Measurements from ENCODE around the gene PLCB1.
A peak's percentile ranks its signal among the peaks of the same experiment; 100 is the strongest.
"Not testable (repeated sequence)": the region's sequence is repeated elsewhere in the genome, so short reads cannot be mapped to it uniquely, and the experiment has no call there.

The PLCB1 gene

DNA sequence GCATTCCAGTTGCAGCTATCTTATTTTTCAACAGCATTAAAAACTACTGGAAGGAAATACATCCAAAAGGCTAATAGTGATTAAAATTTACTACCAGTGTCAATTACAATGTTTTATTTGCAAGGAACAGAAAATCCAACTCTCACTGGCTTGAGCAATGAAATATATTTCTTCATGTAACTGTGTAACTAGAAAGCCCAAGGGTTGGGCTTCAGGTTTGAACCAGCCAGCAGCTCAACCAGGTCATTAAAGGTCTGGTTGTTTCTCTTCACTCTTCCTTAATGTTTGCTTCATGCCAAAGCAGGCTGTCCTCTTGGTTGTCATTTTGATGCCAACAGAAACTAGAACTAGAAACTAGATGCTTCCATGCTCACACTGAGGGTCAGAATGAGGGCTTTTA is 437.7 kb downstream of the PLCB1 start:
- Mint-ChIP-seq H3K4me3 (no peak overlapping the region), H3K9me3 (no peaks in the 10 kb centered on the region), H3K27me3 (no peaks in the 10 kb centered on the region), H3K4me1 (no peaks in the 10 kb centered on the region), H3K27ac (no peak overlapping the region), H3K36me3 (no peaks in the 10 kb centered on the region)
- no peak for ATAC-seq

DNA sequence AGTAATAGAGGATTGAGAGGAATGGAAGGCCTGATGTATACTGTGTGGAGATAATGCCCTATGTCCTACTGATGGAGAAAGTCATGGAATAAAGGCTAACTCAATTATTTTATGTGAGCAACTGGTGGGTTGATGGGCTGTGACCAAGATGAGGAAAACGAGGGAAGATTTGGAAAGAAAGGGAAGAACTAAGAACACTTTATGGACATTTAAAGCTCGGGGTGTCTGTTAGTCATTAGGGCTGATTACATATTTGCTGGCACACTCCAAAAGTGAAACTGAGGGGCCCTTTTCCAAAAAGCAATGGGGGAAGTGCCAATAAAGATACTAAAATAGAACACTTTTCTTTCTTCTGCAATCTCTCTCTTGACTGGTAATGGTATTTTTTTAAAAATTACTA is 439.5 kb downstream of the PLCB1 start:
- Mint-ChIP-seq H3K27ac (no peak overlapping the region), H3K36me3 (no peaks in the 10 kb centered on the region), H3K9me3 (no peaks in the 10 kb centered on the region), H3K27me3 (no peaks in the 10 kb centered on the region), H3K4me1 (no peaks in the 10 kb centered on the region), H3K4me3 (no peak overlapping the region)
- no peak for ATAC-seq

DNA sequence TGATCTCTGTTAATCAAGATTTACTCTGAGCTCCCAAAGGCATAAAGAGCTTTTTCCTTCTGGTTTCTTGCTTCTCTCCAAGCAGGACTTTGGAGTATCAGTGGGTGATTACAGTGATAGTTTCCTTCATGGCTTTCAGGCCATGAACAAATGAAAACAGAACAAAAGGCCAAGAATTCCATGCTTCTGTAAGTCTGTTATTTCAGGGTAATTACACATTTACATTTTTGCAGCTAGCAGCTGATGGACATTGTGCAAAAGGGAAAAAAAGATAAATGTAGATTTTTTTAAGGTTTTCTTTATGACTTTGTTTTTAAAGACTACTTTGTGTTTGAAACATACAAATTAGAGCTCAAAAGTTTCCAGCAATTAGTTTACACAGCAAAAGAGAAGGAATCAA is 441.6 kb downstream of the PLCB1 start:
- no peaks in the 10 kb centered on the region for H3K36me3 Mint-ChIP-seq
- no peak overlapping the region for H3K4me3 Mint-ChIP-seq
- ATAC-seq = no peak
- H3K27ac Mint-ChIP-seq = no peak overlapping the region
- H3K27me3 Mint-ChIP-seq = no peaks in the 10 kb centered on the region
- no peaks in the 10 kb centered on the region for H3K4me1 Mint-ChIP-seq
- H3K9me3 Mint-ChIP-seq = no peaks in the 10 kb centered on the region

DNA sequence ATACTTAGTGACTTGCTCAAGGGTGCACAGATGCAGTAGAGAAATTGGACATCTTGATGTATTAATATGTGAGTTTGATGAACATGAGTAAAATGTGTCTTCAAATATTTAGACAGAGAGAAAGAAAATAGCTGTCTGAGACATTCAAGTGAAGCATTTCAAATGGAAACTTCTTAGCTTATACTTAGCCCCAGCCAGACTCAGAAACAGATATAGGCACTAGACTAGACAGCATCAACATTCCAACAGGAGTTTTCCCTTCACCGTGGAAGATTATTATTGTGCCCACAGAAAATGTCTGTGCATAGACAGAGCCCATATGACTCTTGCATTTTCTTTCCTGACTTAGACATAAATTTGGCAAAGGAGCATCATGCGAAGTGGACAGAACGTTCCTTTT is 443.0 kb downstream of the PLCB1 start:
- H3K27me3 Mint-ChIP-seq = no peaks in the 10 kb centered on the region
- no peaks in the 10 kb centered on the region for H3K4me1 Mint-ChIP-seq
- H3K36me3 Mint-ChIP-seq = no peaks in the 10 kb centered on the region
- no peak for ATAC-seq
- H3K9me3 Mint-ChIP-seq = no peaks in the 10 kb centered on the region
- H3K27ac Mint-ChIP-seq = no peak overlapping the region
- H3K4me3 Mint-ChIP-seq = no peak overlapping the region

DNA sequence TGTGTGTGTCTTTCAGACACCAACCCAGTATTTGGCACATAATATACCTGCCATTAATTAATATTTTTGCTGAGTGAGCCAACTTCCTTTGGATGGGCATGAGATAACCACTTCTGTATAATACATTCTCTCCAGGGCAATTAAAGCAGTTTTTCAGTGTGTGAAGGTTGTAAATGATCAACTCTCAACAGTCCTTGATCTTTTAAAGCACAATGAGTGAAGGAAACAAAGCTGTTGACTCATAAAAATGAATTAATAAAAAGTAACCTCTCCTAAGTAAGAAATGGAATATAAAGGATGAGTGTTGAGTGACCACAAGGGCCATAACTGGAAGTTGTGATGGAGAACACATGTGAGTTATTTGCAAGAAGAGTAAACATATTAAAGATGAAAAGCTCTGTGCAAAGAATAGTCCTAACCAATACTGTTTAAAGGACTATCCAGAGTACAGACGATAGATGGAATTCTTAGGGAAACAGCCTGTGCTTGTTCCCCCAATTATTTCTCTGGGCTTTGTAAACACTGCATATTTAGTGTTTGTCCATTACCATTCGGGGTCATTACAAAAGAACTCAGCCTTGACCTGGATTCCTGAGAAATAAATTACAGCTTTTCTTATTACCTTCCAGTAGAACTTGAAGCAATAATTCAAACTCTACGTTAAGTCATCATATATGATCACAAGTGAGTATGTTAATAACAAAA is 446.2 kb downstream of the PLCB1 start:
- Mint-ChIP-seq H3K27ac (no peak overlapping the region), H3K9me3 (no peaks in the 10 kb centered on the region), H3K4me3 (no peak overlapping the region), H3K27me3 (no peaks in the 10 kb centered on the region), H3K36me3 (no peaks in the 10 kb centered on the region), H3K4me1 (no peaks in the 10 kb centered on the region)
- ATAC-seq = no peak

DNA sequence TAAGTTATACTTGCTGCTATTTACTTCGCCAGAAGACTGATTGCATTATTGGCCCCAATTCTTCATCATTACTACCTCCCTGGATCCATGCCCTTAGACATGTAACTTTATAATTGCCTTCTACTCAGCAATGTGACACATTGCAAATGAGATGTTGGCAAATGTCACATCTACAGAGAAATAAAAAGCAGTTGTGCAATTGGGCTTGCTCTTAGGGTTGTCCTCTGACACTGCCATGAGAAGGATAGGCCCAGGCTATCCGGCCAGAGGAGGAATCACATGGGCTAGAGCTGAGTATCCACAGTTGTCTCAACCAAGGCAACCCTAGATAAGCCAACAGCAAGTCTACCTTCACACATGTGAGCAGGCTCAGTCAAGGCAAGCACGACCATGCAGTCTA is 447.0 kb downstream of the PLCB1 start:
- H3K27ac Mint-ChIP-seq = no peak overlapping the region
- no peak overlapping the region for H3K4me3 Mint-ChIP-seq
- no peaks in the 10 kb centered on the region for H3K9me3 Mint-ChIP-seq
- no peaks in the 10 kb centered on the region for H3K4me1 Mint-ChIP-seq
- H3K36me3 Mint-ChIP-seq = no peaks in the 10 kb centered on the region
- H3K27me3 Mint-ChIP-seq = no peaks in the 10 kb centered on the region
- no peak for ATAC-seq

DNA sequence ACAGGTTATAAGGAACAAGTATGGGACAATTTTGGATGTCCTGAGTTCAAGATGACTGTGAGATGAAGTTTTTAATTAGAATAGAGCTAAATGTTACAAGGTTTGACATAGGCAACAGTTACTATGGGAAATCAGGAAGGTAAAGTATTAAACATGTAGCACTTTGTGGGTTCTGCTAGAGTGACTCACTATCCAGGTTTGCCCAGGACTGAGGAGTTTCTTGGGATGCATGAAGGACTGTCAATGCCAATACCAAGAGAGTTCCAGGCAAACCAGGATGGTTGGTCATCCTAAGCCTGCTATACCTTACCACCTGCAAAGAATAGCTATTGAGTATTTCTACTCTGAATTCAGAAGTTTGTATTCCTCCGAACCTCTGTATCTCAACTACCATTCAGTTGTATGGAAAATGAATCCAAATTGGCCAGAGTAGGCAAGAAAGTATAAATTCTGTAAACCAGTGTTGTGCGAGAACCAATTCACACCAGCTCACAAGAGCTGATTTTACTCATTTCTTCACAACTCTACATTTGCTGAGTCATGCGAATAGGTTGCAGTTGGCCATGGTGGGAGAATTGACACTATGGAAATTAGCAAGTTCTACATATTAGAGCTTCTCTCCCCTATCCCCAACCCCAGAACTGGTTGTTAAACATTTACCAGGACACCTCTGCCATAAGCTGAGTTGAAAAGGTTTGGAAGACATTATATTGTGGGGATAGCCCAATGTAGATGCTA is 449.5 kb downstream of the PLCB1 start:
- Mint-ChIP-seq H3K4me3 (no peak overlapping the region), H3K4me1 (no peaks in the 10 kb centered on the region), H3K36me3 (no peaks in the 10 kb centered on the region), H3K27ac (no peak overlapping the region), H3K27me3 (no peaks in the 10 kb centered on the region), H3K9me3 (no peaks in the 10 kb centered on the region)
- ATAC-seq = no peak

DNA sequence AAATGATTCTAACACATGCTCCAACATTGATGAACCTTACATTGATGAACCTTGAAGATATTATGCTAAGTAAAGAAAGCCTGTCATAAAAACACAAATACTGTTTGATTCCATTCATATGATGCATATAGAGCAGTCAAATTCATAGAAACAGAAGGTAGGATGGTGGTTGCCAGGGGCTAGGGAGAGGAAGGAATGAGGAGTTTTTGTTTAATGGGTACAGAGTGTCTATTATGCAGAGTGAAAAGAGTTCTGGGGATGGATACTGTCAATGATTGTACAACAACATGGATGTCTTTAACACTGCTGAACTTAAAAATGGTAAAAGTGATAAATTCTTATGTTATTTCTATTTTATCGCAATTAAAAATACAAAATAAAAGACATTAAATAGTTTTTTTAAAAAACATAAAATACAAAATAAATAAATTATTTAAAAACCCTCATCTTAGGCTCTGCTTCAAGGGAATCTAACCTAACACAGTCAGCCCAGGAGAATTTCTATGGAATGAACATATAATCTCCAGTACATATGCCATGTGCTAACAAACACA is 451.0 kb downstream of the PLCB1 start:
- Mint-ChIP-seq H3K27ac (no peak overlapping the region), H3K4me1 (no peaks in the 10 kb centered on the region), H3K9me3 (no peaks in the 10 kb centered on the region), H3K4me3 (no peak overlapping the region), H3K36me3 (no peaks in the 10 kb centered on the region), H3K27me3 (no peaks in the 10 kb centered on the region)
- ATAC-seq = no peak

DNA sequence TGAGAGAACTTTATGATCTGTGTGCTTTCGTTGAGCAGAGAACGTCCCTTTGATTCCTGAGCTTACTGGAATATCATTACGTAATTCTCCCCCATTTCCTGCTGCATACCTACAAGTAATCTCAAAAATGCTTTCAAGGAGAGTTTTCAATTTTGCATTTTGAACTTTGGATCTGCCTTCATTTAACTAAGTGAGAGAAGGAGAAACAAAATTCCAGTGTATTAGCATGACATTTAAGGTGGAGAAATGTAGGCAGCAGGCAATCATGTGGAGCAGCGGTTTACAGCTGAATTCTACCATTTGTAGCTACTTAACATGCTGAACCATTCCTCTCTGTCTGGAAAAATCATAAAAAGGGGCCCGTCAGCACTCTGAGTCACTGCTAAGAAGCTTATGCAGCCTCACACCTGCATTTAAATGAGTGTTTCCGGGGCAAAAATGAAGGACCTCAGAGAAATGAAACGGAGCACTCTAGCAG is 451.5 kb downstream of the PLCB1 start:
- Mint-ChIP-seq H3K4me1 (no peaks in the 10 kb centered on the region), H3K4me3 (no peak overlapping the region), H3K27me3 (no peaks in the 10 kb centered on the region), H3K36me3 (no peaks in the 10 kb centered on the region), H3K27ac (no peak overlapping the region), H3K9me3 (no peaks in the 10 kb centered on the region)
- no peak for ATAC-seq

DNA sequence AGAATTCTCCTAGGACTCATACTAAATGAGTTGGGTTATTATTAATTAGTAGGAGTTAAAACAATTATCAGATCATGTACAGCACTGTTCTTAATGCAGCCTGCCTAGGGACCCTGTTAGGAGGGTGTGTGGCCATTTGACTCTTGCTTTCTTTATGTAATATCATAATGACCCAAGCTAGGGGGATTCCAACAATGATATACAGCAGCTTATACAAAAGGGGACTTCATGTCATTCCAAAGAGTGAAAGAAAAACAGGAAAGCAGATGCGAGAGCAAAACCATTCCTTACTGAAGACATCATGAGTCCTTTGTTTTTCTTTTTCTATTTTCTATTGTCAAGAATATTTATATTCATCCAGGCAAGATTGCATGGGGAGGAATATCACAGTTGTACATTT is 455.2 kb downstream of the PLCB1 start:
- H3K27ac Mint-ChIP-seq = no peak overlapping the region
- no peaks in the 10 kb centered on the region for H3K9me3 Mint-ChIP-seq
- H3K36me3 Mint-ChIP-seq = no peaks in the 10 kb centered on the region
- H3K4me3 Mint-ChIP-seq = no peak overlapping the region
- H3K27me3 Mint-ChIP-seq = no peaks in the 10 kb centered on the region
- ATAC-seq = no peak
- no peaks in the 10 kb centered on the region for H3K4me1 Mint-ChIP-seq

DNA sequence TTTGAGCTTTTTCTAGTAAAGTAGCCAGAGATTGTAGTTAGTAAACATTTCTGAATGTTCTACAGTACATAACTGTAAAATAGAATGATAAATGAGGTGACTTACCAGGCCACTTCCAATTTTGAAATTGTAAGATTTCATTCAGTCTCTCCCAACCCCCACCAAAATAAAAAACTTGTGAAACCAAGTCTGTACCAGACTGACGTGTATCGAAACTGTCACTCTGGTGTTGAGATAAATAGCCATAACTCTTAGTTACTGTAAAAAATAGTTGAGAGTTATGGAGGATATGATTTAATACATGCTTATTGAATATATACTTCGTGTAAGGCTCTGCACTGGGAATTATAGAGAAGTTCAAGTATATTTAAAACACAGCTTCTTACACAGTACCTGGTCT is 455.7 kb downstream of the PLCB1 start:
- Mint-ChIP-seq H3K27ac (no peak overlapping the region), H3K4me1 (no peaks in the 10 kb centered on the region), H3K36me3 (no peaks in the 10 kb centered on the region), H3K4me3 (no peak overlapping the region), H3K9me3 (no peaks in the 10 kb centered on the region), H3K27me3 (no peaks in the 10 kb centered on the region)
- no peak for ATAC-seq

DNA sequence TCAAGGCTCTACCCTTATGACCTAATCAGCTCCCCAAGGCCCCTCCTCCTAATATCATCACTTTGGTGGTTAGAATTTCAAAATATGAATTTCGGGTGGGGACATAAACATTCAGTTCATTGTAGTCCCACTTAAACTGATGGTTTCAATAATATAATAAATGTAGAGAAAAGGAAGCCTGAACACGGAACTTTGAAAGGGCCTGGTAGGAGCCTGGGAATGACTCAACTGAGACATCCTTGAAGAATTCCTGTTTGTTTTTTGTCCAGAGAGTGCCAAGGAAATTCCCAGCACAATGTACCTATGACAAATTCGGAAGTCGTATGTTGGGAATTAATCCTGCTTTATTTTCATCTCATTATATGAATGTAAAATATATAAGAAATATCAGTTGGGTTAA is 457.9 kb downstream of the PLCB1 start:
- Mint-ChIP-seq H3K27ac (no peak overlapping the region), H3K9me3 (no peaks in the 10 kb centered on the region), H3K4me3 (no peak overlapping the region), H3K4me1 (no peaks in the 10 kb centered on the region), H3K36me3 (no peaks in the 10 kb centered on the region), H3K27me3 (no peaks in the 10 kb centered on the region)
- no peak for ATAC-seq

DNA sequence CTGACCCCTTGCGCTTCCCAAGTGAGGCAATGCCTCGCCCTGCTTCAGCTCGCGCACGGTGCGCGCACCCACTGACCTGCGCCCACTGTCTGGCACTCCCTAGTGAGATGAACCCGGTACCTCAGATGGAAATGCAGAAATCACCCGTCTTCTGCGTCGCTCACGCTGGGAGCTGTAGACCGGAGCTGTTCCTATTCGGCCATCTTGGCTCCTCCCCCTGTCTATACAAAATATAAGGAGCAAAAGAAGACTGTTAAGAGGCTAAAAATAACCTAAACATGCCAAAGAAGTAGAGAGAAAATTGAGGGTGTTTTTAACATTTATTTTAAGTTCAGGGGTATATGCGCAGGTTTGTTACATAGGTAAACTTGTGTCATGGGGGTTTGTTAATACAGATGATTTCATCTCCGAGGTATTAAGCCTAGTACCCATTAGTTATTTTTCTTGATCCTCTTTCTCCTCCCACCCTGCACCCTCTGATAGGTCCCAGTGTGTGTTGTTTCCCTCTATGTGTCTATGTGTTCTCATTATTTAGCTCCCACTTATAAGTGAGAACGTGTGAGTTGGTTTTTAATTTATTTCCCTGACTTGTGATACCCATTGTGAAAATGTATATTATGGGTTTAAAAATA is 469.0 kb downstream of the PLCB1 start:
- not testable (repeated sequence) for H3K36me3 Mint-ChIP-seq, H3K4me3 Mint-ChIP-seq
- peaks cover 21% of the 10 kb centered on the region for H3K4me1 Mint-ChIP-seq

DNA sequence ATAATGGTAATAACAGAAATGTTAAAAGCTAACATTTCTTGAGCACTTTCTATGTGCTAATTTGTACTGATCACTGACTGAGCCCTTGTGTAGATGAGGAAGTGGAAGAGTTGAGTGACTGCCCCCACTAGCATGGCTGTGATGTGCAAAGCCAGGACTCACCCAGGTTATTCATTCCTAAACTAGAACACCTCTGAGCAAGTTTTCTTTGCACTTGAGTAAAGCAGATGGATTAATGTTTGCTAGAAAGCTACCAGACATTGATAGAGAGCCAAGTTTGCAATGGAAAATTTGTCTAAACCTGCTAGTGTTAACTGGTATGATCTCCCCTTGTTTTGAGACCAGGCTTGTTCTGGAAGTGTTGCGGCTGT is 469.5 kb downstream of the PLCB1 start:
- Mint-ChIP-seq H3K27ac (no peak overlapping the region), H3K36me3 (no peaks in the 10 kb centered on the region), H3K27me3 (no peaks in the 10 kb centered on the region), H3K4me1 (peaks cover 21% of the 10 kb centered on the region), H3K4me3 (no peak overlapping the region), H3K9me3 (peaks cover 3% of the 10 kb centered on the region)
- peak; percentile 81 for ATAC-seq

More for the DNA sequence above, 469.0 kb downstream of the PLCB1 start:
- H3K27me3 Mint-ChIP-seq, ATAC-seq, H3K27ac Mint-ChIP-seq, H3K9me3 Mint-ChIP-seq: not testable (repeated sequence)

DNA sequence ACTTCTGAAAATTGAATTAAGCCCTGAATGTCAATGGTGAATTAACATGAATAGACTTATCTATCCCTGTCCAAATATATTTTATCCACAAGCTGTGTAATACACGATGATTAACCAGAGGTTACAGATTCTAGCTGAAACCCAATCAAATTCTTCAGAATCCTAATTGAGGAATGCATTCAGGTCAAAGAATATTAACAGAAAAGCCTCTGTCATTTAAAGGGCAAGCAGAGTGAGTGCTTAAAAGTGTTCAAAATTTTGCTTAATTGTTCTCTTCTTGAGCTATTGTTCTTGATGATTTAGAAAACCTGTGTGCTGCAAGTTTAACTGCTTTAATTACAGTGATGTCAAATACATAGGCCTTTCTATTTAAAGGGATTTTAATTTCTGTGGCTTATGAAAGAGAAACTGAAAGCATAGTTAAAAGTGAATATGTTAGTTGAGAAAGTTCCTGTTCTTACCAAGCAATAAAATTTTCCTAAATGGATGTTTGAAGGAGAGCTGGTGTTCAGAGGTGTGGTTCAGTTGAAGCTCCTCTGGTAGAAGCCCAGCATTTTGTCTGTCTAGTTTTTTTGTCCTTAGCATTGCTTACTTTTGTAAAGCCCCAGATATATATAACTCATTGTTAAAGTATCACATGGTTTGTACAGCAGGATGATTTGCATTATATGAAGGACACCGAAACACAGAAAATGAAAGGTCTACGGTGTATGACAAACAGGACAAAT is 470.5 kb downstream of the PLCB1 start:
- Mint-ChIP-seq H3K27ac (peak overlapping the region; percentile 74), H3K27me3 (no peaks in the 10 kb centered on the region), H3K4me3 (peak overlapping the region; percentile 63), H3K9me3 (peaks cover 3% of the 10 kb centered on the region), H3K36me3 (no peaks in the 10 kb centered on the region), H3K4me1 (peaks cover 21% of the 10 kb centered on the region)
- ATAC-seq = peak; percentile 58

Measured in stimulated activated memory B cell treated with anti-CD40 and anti-IgM and Interleukin-4, amounts not matched to agents 10 μg/mL and 1 μg/mL and 100 μg/mL, for 72 hours (primary cell).